NCI-H2107 treated with DMSO at 0.1 percent for 48 hours (cell line): Measurements from ENCODE around the gene SETD9.

Experiments used
- DNase-seq: peaks from one replicate; lab custom pipeline; 2025; ENCODE audit not compliant: unreplicated experiment; lab: John Stamatoyannopoulos, UW

Gene SETD9

DNA sequence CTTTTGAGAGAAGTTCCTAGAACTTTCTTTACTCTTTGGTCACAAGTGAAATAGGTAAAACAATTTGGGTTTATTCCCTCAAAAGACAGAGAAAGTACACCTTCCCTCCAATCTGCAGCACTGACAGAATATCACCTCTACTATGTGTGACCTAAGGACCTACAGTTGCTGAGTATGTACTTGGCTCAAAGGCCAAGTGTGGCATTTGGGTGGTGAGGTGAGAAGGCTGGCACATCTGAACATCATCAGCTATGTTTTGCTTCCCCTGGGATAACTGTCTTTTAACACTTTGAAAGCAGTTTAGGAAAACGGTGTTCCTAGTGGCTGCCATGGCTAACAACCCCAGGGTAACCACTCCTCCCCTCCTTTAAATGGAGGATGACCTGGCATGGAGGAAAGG lies 24.9 kb downstream of the SETD9 start:
- no peak for DNase-seq

DNA sequence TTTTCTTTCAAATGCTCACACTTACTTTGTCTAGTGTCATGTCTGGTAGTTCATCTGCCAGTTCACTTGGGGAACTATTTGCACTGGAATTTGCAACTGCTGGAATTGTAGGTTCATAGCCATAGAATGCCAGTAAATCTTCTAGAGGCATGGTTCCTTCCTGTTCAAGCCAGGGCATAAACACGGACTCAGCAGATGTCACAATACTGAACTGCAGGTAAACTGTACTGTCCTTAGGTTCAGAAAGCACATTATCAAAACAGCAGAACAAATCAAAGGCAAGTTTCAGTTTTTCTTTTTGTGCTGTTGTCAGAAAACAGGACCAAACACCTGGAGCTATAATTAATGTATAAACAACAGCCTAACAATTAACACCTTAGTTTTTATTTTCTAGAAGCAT lies 29.5 kb downstream of the SETD9 start:
- no peak for DNase-seq

DNA sequence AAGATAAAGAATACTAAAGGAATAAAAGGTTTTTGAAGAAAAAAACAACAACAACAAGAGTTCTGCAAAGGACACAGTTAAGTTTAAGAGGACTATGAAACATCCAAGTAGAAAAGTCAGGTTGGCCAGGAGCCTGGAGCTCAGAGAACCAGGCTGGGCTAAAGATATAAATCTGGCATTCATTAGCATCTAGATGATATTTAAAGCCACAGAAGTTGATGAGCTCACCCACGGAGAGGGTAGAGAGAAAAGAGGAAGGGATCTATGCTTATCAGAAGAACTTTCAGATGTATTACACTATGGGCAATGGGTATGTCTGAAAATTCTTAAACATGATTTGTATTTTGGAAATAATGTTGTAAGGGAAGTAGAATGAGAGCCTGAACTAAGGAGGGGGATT lies 32.6 kb downstream of the SETD9 start:
- DNase-seq, result no peak

DNA sequence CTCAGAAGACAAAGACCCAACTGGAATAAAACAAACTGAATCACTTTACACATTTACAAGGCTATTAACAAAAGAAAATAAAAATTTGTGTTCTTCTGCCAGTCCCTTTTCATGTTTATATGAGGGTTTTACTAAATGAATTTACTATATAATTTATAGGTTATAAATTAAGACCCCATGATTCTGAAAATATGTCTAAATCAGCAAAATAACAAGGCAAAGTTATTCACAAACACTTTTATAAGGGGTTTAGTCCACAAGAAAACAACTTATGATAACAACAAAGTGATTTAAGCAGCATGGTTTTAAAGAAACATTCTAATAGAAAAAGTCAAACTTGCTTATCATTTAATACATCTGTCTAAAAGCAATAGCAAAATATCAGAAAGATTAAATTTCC lies 37.7 kb downstream of the SETD9 start:
- no peak for DNase-seq

DNA sequence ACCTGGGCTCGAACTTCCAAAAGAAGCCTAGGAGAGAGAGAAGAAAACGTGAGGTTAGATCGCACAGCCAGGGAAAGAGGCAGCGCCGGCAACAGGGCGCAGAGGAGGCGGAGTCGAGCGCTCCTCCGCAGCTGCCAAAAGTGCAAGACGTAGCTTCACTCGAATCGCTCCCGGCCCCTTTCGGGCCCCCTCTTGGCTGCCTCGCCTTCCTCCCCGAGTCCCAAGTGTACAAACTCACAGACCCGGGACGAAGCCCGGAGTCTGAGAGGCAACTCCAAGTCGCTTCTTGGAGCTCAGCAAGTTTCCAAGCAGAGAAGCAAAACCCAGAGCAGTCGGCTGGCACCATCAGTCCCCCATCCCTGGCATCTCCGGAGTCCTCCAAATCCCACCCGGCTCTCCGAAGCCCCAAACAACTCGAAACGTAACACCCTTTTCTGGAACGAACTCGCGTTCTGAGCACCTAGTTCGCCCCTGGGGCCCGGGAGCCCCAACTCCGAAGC lies 41.3 kb downstream of the SETD9 start:
- no peak for DNase-seq

DNA sequence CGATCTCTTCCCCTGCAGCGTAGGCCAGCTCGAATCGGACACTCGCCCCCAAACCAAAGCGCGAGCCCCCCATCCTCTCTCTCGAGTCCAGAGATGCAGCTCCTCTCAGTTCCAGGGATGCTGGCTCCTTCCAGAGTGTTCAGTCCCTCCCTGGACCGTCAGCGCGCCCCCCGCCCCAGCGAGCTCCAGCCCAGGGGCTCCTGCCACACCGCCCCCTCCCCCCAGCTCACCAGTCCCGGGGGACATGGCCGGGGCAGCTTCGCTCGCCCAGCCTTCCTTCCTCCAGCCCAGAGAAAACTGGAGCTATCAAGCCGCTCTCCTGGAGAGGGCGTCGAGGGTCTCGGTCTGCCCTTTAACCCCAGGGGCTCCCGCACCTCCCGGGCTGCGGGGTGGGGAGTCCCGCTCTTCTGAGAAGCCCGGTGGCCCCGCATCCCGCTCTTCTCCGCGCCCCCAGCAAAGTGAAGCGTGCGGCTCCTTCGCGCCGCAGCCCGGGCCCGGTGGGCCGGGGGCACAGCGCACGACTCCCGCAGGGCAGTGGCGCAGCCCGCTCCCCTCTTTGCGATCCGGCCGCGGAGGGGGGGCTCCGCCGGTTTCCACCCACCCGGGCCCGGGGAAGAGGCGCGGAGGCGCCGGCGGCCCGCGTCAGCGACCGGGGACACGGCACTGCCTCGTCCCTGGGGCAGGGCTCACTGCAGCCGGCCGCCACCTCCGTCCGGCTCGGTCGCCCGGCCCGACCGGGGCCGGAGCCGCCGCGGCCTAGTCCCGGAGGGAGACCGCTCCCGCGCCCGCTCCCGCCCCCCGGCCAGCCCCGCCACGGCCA lies 41.9 kb downstream of the SETD9 start:
- DNase-seq, result no peak

DNA sequence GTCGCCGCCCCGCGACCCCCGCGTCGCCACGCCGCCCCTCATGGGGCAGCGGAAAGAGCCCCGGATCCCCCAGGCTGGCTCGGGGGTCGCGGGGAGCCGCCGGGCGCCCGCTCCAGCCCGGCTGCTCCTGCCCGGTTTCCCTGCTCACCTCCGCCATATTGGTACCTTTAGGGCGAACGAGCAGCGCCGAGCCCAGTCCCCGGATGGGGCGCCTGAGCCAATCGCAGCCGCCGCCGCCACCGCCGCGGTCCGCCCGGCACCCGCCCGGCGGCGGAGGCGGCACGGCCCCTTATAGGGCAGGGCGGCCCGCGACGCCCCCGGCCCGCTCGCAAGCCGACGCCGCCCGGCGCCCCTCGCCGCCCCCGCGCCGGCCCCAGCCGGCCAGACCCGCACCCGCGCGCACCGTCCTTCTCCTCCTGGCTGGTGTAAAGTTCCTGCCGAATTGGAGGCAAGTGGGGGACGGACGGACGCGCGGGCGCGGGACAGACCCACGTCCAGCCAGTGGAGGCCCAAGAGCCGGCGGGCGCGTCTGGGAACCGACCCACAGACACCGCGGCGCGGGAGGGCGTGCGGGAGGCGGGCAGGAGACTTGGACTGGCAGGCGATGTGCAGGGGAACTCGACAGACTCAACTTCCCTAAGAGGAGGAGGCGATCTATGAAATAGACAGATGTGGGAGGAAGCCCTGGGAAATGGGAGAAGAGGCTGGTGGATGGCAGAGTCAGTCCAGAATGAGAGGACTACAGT lies 42.7 kb downstream of the SETD9 start, which contains the start of gene MIER3:
MIER3 (minus strand) TSS at position 178 of the 746 bp plus-strand sequence; CDS start at position 157, 21 bp downstream.
- DNase-seq, result no peak

DNA sequence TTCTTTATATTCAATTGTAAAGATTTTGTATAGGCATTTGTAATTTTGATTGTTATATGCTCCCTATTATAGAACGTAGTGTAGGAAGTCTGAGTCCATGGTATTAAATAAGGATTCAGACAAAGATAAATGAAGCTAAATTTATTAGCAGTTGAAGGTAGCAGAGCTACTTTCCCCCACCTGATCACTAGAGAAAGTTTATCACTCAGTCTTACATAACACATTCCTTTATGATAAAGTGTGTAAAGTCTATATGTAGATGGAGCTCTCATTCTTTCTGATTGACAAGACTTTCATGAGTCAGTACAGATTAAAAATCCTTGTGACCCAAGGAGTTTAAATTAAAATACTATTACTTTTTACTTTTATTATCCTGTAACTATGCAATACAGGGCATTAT lies 44.9 kb downstream of the SETD9 start:
- DNase-seq, result no peak

DNA sequence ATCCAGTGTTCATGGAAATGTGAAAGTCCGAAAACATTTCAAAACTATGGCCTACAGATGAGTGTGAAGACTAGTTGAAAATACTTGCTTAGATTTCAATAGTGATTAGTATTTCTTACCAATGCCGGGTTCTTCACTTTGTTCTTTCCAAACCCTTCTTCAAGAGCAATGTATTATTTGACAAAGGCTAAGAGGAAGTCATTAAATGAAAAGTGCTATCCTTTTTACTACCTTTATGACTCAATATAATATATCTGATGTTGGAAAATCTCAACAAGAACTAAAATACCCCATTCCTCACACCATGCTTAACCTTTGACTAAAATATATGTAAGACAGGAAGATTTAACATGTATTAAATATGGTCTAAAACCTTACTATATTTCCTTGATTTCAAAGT lies 49.2 kb downstream of the SETD9 start:
- no peak for DNase-seq

DNA sequence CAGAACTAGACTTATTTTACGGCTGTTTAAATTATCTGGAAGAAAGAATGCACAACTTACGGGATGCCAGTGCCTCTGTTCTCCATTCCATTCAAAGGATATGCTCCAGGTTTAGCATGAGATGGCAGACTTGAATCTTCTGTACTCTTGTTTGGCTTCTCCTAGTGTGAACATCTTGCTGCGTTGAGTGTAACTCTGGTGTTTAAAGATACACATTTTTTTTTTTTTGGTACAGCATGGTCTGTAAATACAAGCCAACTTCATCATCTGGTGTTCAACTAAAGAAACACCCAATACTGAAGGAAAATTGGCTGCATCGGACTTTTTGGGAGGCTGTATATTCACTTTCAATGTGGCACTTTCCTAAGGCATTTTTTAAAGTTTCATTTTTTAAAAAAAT lies 49.9 kb downstream of the SETD9 start:
- DNase-seq, result no peak

DNA sequence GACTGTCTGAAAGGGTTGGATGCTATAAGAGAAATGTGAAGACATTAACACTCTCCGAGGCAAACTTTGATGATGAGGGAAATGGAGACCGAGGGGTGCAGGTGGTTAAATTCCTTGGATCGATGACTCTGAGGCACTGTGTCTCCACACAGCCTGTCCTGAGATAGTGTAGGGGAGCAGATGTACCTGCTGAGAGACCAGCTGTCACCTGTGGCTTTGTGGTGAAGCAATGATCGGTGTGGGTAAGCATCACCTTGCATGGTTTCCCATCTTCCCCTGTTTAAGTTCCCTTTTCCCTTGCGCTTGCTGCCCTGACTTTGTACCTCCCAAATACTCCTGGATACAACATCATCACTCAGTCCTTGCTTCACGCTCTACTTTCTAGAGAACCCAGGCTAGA lies 52.4 kb downstream of the SETD9 start:
- peak; percentile 26 for DNase-seq

DNA sequence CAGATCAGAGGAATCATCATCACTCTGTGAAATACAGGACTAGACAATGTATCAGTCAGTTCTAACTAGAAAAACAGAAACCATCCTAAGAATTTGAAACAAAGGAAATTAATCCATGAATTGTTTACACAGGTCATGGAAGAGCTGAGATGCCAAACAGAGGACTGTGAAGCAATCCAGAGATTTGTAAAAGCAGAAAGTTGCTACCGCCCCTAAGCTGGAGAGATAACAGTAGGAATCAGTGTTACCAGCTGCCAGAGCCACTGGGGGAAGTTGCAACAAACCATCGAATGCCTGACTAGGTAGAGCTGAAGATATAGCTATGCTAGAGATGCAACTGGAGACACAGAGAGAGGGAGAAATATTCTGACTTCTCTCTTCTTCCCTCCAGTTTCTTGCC lies 52.9 kb downstream of the SETD9 start:
- no peak for DNase-seq

DNA sequence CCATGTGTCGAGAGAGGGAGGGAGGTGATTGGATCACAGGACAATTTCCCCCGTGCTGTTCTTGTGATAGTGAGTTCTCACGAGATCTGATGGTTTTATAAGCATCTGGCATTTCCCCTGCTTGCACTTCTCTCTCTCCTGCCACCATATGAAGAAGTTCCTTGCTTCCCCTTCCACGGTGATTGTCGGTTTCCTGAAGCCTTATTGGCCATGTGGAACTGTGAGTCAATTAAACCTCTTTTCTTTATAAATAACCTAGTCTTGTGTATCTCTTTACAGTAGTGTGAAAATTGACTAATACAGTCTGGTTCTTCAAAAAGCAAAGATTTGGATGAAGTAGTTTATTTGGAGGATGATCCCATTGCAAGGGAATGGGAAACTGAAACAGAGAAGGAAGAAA lies 53.9 kb downstream of the SETD9 start:
- no peak for DNase-seq

DNA sequence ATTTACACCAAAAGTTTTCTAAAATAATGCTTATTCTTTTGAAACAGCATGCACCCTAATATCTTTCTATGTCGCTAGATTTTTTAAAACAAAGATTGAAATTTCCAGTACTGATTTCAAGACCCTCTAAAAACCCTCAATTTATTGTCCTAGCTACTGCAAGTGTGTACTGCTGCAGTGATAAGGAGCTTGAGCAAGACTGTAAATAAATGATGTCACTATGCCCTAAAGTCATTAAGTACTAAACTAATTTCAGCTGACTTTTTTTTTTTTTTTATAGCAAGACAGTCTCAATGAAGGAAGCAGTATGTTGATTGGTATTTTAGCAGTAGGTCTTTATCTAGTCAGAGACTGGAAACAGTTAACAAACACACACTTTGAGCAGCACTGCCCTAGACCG lies 54.8 kb downstream of the SETD9 start:
- DNase-seq, result no peak
